Measurements from ENCODE around the gene TMEM163. TPM values are rescaled to one million over a fixed set of nuclear protein-coding genes. Genes with fewer than 3 reads are reported as not detected.

The TMEM163 gene
- total and polyA plus RNA-seq, 2 donors: 5.0 TPM

- peak in 1 of 9 donors; percentile 66 for DNase-seq (ENCODE audit: low read depth in 6 of 9, low spot score in 9 of 9)
- Histone ChIP-seq H3K4me1 (ENCODE audit: control insufficient read depth in 2 of 2, insufficient read depth in 2 of 2, low read length in 2 of 2) (peaks cover 60 to 66% of the 10 kb centered on the region in 2 donors), H3K9me3 (ENCODE audit: control insufficient read depth in 2 of 2, insufficient read depth in 1 of 2, low read length in 1 of 2) (no peaks in the 10 kb centered on the region), H3K36me3 (ENCODE audit: control insufficient read depth in 2 of 2, insufficient read depth in 2 of 2, low read length in 1 of 2) (peaks cover 5 to 12% of the 10 kb centered on the region in 2 donors), H3K4me3 (ENCODE audit: low read length in 2 of 2) (no peak overlapping the region), H3K27ac (ENCODE audit: low read depth in 1 of 2, low read length in 1 of 2) (peak overlapping the region in 1 of 2 donors; percentile 45), H3K27me3 (ENCODE audit: control insufficient read depth in 2 of 2, insufficient read depth in 1 of 2, low read length in 1 of 2) (no peaks in the 10 kb centered on the region)
- WGBS: 35% methylated on average over 3 of the region's 3 CpGs
Measured at GRCh38 chr2:134406736-134407135, 312.1 kb downstream of the TMEM163 start.

- no peak for DNase-seq (ENCODE audit: low read depth in 6 of 9, low spot score in 9 of 9)
- 94% methylated on average over 5 of the region's 5 CpGs for WGBS
- H3K9me3 ChIP-seq (ENCODE audit: control insufficient read depth in 2 of 2, insufficient read depth in 1 of 2, low read length in 1 of 2): no peaks in the 10 kb centered on the region
- no peak overlapping the region for H3K4me3 ChIP-seq (ENCODE audit: low read length in 2 of 2)
- no peak overlapping the region for H3K27ac ChIP-seq (ENCODE audit: low read depth in 1 of 2, low read length in 1 of 2)
- peaks cover 56 to 62% of the 10 kb centered on the region in 2 donors for H3K4me1 ChIP-seq (ENCODE audit: control insufficient read depth in 2 of 2, insufficient read depth in 2 of 2, low read length in 2 of 2)
- peaks cover 5 to 12% of the 10 kb centered on the region in 2 donors for H3K36me3 ChIP-seq (ENCODE audit: control insufficient read depth in 2 of 2, insufficient read depth in 2 of 2, low read length in 1 of 2)
- no peaks in the 10 kb centered on the region for H3K27me3 ChIP-seq (ENCODE audit: control insufficient read depth in 2 of 2, insufficient read depth in 1 of 2, low read length in 1 of 2)
Measured at GRCh38 chr2:134406311-134406710, 312.5 kb downstream of the TMEM163 start.

Other genes starting within 250 kb of the TMEM163 start
- gene ACMSD, start 119.6 kb upstream of the TMEM163 start, total RNA-seq: not detected
- not detected for gene ACMSD, start 119.6 kb upstream of the TMEM163 start, polyA plus RNA-seq
- gene CCNT2, start 199.8 kb upstream of the TMEM163 start, total RNA-seq: 27.0 TPM
- gene CCNT2, start 199.8 kb upstream of the TMEM163 start, polyA plus RNA-seq: 26.1 TPM

All from thymus (tissue), 11 donors.